Embryonic facial prominence (tissue), 1 donor: ENCODE results near the gene MST1R.
"Not testable (repeated sequence)": the region's sequence is repeated elsewhere in the genome, so short reads cannot be mapped to it uniquely, and the experiment has no call there.

ENCODE experiments used
- DNase-seq: peaks from one replicate; pipeline ENCODE4 v3.0.0-alpha.2; 2016; ENCODE audit errors: extremely low spot score

MST1R gene

GRCh38 chr3:49903451-49904424 is at the start of gene MST1R:
MST1R (minus strand) TSS chr3:49903873; CDS start chr3:49903609, 264 bp downstream.
- no peak for DNase-seq

- no peak for DNase-seq
Observed at GRCh38 chr3:49952924-49953323, 49.3 kb upstream of the MST1R start.

- no peak for DNase-seq
Observed at GRCh38 chr3:49942651-49943050, 39.0 kb upstream of the MST1R start.

- DNase-seq = no peak
Observed at GRCh38 chr3:49940667-49941249, 37.1 kb upstream of the MST1R start.

GRCh38 chr3:49939858-49940666 is 36.4 kb upstream of the MST1R start, which contains the start of gene RBM6:
RBM6 (plus strand) TSS chr3:49940150; CDS start chr3:49962642, 22,492 bp downstream.
- DNase-seq = peak; percentile 93

GRCh38 chr3:49937090-49937489 is 33.4 kb upstream of the MST1R start:
- no peak for DNase-seq

GRCh38 chr3:49932281-49932680 is 28.6 kb upstream of the MST1R start:
- DNase-seq = not testable (repeated sequence)

- DNase-seq = no peak
Observed at GRCh38 chr3:49930922-49931321, 27.2 kb upstream of the MST1R start.

GRCh38 chr3:49930168-49930690 is 26.6 kb upstream of the MST1R start:
- DNase-seq = no peak

GRCh38 chr3:49929291-49930167 is 25.9 kb upstream of the MST1R start, which contains the start of gene MON1A:
MON1A (minus strand) TSS chr3:49929811; CDS start chr3:49913346, 16,465 bp downstream.
- DNase-seq = peak; percentile 36

- no peak for DNase-seq
Observed at GRCh38 chr3:49928481-49929017, 24.9 kb upstream of the MST1R start.

GRCh38 chr3:49927798-49928197 is 24.1 kb upstream of the MST1R start:
- no peak for DNase-seq

GRCh38 chr3:49926117-49926728 is 22.6 kb upstream of the MST1R start:
- no peak for DNase-seq

- no peak for DNase-seq
Observed at GRCh38 chr3:49925485-49925884, 21.8 kb upstream of the MST1R start.

GRCh38 chr3:49924683-49925082 is 21.0 kb upstream of the MST1R start:
- DNase-seq = no peak

GRCh38 chr3:49917806-49918590 is 14.3 kb upstream of the MST1R start:
- not testable (repeated sequence) for DNase-seq

- no peak for DNase-seq
Observed at GRCh38 chr3:49916686-49917085, 13.0 kb upstream of the MST1R start.

- DNase-seq = no peak
Observed at GRCh38 chr3:49914906-49915305, 11.2 kb upstream of the MST1R start.

- DNase-seq = no peak
Observed at GRCh38 chr3:49912881-49913281, 9.2 kb upstream of the MST1R start.
